Lower leg skin (tissue), 4 donors: Measurements from ENCODE around the gene NOB1. TPM values are rescaled to one million over a fixed set of nuclear protein-coding genes. Genes with fewer than 3 reads are reported as not detected.

Experiments used
- DNase-seq, 2 donors: peaks; one replicate each; pipeline ENCODE4 v3.0.0-alpha.2; 2019; ENCODE audit warnings: low spot score in 2 of 2
- H3K4me3 ChIP-seq: fragments of 200-600 bp; sonication (generic); 2 replicates; pipeline ENCODE4 v1.5.1; 2017; ENCODE audit warnings: mild to moderate bottlenecking, low read depth; ENCODE audit not compliant: poor library complexity, severe bottlenecking
- POLR2A ChIP-seq, 2 donors: fragments of 450-650 bp; IDR thresholded peaks; one replicate each; pipeline ENCODE4 v1.6.1; 2016 to 2017; ENCODE audit warnings: antibody characterized with exemption in 2 of 2, mild to moderate bottlenecking in 1 of 2, moderate library complexity in 1 of 2
- WGBS, 2 donors: methylation state at CpG; one replicate each; pipeline ENCODE4 v1.1.5; 2018; 5-methylcytosine and 5-hydroxymethylcytosine counted together
- intact Hi-C: fragments of 100-400 bp; cut with DNase I; formaldehyde crosslinking; loops from one replicate; pipeline ENCODE4 v1.15.0; 2023; ENCODE audit warnings: low total_unique reads
- total RNA-seq, 4 donors: library from RNA; depleted of rRNA; stranded (reverse); fragments of >200 nt; gene quantifications; one replicate each; pipeline ENCODE4 v1.1.0, GENCODE V29; 2016
- TF ChIP-seq, protein P1 (sequence below), 3 donors: fragments of 450-650 bp; IDR thresholded peaks; one replicate each; pipeline ENCODE4 v1.5.1; 2016; ENCODE audit warnings: antibody characterized with exemption in 3 of 3, mild to moderate bottlenecking in 3 of 3, moderate library complexity in 2 of 3

The NOB1 gene
- total RNA-seq, 4 donors from 2014 or later = 33.8 to 78.0 (median 51.0) TPM

DNA sequence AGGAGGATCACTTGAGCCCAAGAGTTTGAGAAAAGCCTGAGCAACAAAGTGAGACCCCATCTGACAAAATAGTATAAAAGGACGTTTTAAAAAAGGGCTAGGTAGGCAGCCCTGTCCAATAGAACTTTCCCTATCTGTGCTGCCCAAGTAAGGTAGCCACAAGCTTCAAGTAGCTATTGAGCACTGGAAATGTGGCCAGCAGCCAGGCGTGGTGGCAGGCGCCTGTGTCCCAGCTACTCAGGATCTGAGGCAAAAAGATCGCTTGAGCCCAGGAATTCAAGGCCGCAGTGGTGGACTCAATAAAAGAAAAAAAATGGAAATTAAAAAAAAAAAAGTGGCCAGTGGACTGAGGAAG is 26.8 kb downstream of the NOB1 start:
- intact Hi-C loops = no loop called here
- H3K4me3 ChIP-seq = no peak overlapping the region
- WGBS, 2 donors = 81 to 89% methylated on average over 5 of the region's 5 CpGs
- DNase-seq = no peak
- no peak for TF ChIP-seq POLR2A (IDR thresholded peaks at IDR 0.05)
- TF ChIP-seq, protein P1, sequence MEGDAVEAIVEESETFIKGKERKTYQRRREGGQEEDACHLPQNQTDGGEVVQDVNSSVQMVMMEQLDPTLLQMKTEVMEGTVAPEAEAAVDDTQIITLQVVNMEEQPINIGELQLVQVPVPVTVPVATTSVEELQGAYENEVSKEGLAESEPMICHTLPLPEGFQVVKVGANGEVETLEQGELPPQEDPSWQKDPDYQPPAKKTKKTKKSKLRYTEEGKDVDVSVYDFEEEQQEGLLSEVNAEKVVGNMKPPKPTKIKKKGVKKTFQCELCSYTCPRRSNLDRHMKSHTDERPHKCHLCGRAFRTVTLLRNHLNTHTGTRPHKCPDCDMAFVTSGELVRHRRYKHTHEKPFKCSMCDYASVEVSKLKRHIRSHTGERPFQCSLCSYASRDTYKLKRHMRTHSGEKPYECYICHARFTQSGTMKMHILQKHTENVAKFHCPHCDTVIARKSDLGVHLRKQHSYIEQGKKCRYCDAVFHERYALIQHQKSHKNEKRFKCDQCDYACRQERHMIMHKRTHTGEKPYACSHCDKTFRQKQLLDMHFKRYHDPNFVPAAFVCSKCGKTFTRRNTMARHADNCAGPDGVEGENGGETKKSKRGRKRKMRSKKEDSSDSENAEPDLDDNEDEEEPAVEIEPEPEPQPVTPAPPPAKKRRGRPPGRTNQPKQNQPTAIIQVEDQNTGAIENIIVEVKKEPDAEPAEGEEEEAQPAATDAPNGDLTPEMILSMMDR (IDR thresholded peaks at IDR 0.05) = no peak

GRCh38 chr16:69726313-69727060 is 28.2 kb downstream of the NOB1 start, which contains the start of gene NQO1:
Gene NQO1, minus strand, starts transcription at chr16:69726560. Its CDS starts 121 bp downstream, at chr16:69726439.
- intact Hi-C loops = no loop called here
- TF ChIP-seq POLR2A (IDR thresholded peaks at IDR 0.05) = no peak
- TF ChIP-seq, protein P1 (IDR thresholded peaks at IDR 0.05) = no peak
- WGBS, 2 donors = 1 to 2% methylated on average over 28 to 31 of the region's 31 CpGs
- peak within 1 kb of the TSS; percentile 34 for H3K4me3 ChIP-seq
- peak; percentile 83 to 98 for DNase-seq

DNA sequence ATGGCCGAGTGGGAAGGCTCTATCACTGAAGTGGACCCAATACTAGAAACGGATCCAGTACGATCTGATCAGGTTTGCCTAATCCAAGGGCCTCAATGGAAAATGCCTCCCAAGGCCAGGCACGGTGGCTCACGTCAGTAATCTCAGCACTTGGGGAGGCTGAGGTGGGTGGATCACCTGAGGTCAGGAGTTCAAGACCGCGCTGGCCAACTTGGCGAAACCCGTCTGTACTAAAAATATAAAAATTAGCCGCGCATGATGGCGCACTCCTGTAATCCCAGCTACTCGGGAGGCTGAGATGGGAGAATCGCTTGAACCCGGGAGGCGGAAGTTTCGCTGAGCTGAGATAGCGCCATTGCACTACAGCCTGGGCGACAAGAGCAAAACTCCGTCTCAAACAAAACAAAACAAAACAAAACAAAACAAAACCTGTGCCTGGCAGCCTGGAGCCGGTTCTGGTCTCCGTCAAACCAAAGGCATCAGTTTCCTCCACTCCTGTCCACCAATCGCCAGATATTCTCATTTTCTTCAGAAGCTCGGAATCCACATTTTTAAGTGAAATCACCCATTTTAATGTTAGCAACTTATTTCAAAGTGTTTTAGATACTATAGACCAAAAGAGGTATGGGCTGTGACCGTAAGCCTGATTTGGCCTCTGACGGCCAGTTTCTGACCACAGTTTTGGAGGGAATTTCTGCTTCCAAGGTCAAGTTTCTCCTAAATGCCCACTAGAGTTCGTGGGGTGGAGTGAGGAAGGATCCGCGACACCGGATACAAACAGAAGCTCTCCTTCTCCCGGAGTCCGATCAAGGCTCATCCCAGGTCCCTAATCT is 29.0 kb downstream of the NOB1 start:
- DNase-seq = peak in 1 of 2 donors; percentile 83
- peak overlapping the region; percentile 34 for H3K4me3 ChIP-seq
- no peak for TF ChIP-seq POLR2A (IDR thresholded peaks at IDR 0.05)
- TF ChIP-seq, protein P1 (IDR thresholded peaks at IDR 0.05) = no peak
- intact Hi-C loops = no loop called here
- 73 to 75% methylated on average over 32 of the region's 32 CpGs for whole genome bisulfite sequencing, 2 donors

- TF ChIP-seq, protein P1 (IDR thresholded peaks at IDR 0.05) = no peak
- no peak for TF ChIP-seq POLR2A (IDR thresholded peaks at IDR 0.05)
- intact Hi-C loops = no loop called here
- DNase-seq = peak in 1 of 2 donors; percentile 52
- no peak overlapping the region for H3K4me3 ChIP-seq
- 43 to 46% methylated on average over 6 of the region's 6 CpGs for WGBS, 2 donors
These were observed 29.7 kb downstream of the NOB1 start for GRCh38 chr16:69724981-69725479.

- peak in 1 of 2 donors; percentile 61 for DNase-seq
- TF ChIP-seq POLR2A (IDR thresholded peaks at IDR 0.05) = no peak
- TF ChIP-seq, protein P1 (IDR thresholded peaks at IDR 0.05) = no peak
- no peak overlapping the region for H3K4me3 ChIP-seq
- intact Hi-C loops = no loop called here
- 76 to 85% methylated on average over 2 of the region's 2 CpGs for WGBS, 2 donors
These were observed 30.3 kb downstream of the NOB1 start for GRCh38 chr16:69724414-69724873.
